A673 (cell line): ENCODE results near the gene THOC1. TPM values are rescaled to one million over a fixed set of nuclear protein-coding genes. Genes with fewer than 3 reads are reported as not detected.
A peak's percentile ranks its signal among the peaks of the same experiment; 100 is the strongest.

ENCODE experiments used
- BruUV-seq: library from RNA; stranded (reverse); fragments of 400-500 nt; replicated peaks from 2 replicates; lab custom pipeline; 2021; lab: Mats Ljungman, UMichigan
- CTCF ChIA-PET: fragments of 300-600 bp; sonication (Branson Sonifier 250); formaldehyde crosslinking; loops from one replicate; lab custom pipeline; 2022; ENCODE audit warnings: antibody characterized with exemption; lab: Charles Lee
- POLR2A ChIA-PET: fragments of 300-600 bp; sonication (Branson Sonifier 250); formaldehyde crosslinking; loops from one replicate; lab custom pipeline; 2022; ENCODE audit warnings: antibody characterized with exemption; ENCODE audit not compliant: low non-redundant PET; lab: Charles Lee
- DNase-seq: peaks from one replicate; pipeline ENCODE4 v3.0.0-alpha.2; 2015; ENCODE audit warnings: low spot score
- H3K27ac ChIP-seq: fragments of 200-600 bp; sonication (generic); 2 replicates; pipeline ENCODE4 v1.5.1; 2016; ENCODE audit warnings: mixed run types, low read depth, mild to moderate bottlenecking, mixed read lengths, antibody characterized with exemption, low read length; ENCODE audit not compliant: poor library complexity, severe bottlenecking
- H3K27me3 ChIP-seq: fragments of 200-600 bp; sonication (generic); replicated peaks from 2 replicates; pipeline ENCODE4 v1.6.1; 2017; ENCODE audit warnings: mixed run types, low read depth, mild to moderate bottlenecking, mixed read lengths, antibody characterized with exemption, low read length; ENCODE audit not compliant: insufficient read depth, poor library complexity
- H3K36me3 ChIP-seq: fragments of 200-600 bp; sonication (generic); 2 replicates; pipeline ENCODE4 v1.6.1; 2016; ENCODE audit warnings: mixed run types, mild to moderate bottlenecking, mixed read lengths, antibody characterized with exemption, low read length; ENCODE audit not compliant: insufficient read depth, poor library complexity, severe bottlenecking
- H3K4me1 ChIP-seq: fragments of 200-600 bp; sonication (generic); 2 replicates; pipeline ENCODE4 v1.6.1; 2017; ENCODE audit warnings: mixed run types, mild to moderate bottlenecking, mixed read lengths, antibody characterized with exemption, low read length; ENCODE audit not compliant: insufficient read depth, poor library complexity, severe bottlenecking
- H3K4me3 ChIP-seq: fragments of 200-600 bp; sonication (generic); 2 replicates; pipeline ENCODE4 v1.5.1; 2016; ENCODE audit warnings: low read depth, mixed run types, mild to moderate bottlenecking, mixed read lengths, low read length; ENCODE audit not compliant: poor library complexity, severe bottlenecking
- H3K9me3 ChIP-seq: fragments of 200-600 bp; sonication (generic); 2 replicates; pipeline ENCODE4 v1.6.1; 2016; ENCODE audit warnings: mixed run types, low read depth, mild to moderate bottlenecking, mixed read lengths, antibody characterized with exemption, low read length; ENCODE audit not compliant: poor library complexity, severe bottlenecking
- EZH2 ChIP-seq: fragments of 200-600 bp; sonication (generic); IDR thresholded peaks from 2 replicates; pipeline ENCODE4 v1.6.1; 2017; ENCODE audit warnings: borderline replicate concordance, low read depth, mild to moderate bottlenecking, mixed read lengths, antibody characterized with exemption, low read length; ENCODE audit not compliant: poor library complexity, severe bottlenecking
- intact Hi-C: fragments of 100-400 bp; cut with micrococcal nuclease; formaldehyde crosslinking; loops from one replicate; pipeline ENCODE4 v1.10.0; 2022; ENCODE audit not compliant: unreplicated experiment
- total RNA-seq: library from RNA; stranded (reverse); gene quantifications from 2 replicates; pipeline ENCODE4 v1.2.3, GENCODE V29; 2021
- TF ChIP-seq, protein P1 (sequence below): fragments of 300-800, 200-600 bp; sonication (generic); conservative IDR thresholded peaks from 2 replicates; pipeline ENCODE4 v1.5.1; 2017; ENCODE audit warnings: low read depth, mild to moderate bottlenecking, antibody characterized with exemption, low read length, moderate library complexity, mixed read lengths

THOC1 gene
- total RNA-seq, 1 experiment from 2014 or later = 76.7 TPM

DNA sequence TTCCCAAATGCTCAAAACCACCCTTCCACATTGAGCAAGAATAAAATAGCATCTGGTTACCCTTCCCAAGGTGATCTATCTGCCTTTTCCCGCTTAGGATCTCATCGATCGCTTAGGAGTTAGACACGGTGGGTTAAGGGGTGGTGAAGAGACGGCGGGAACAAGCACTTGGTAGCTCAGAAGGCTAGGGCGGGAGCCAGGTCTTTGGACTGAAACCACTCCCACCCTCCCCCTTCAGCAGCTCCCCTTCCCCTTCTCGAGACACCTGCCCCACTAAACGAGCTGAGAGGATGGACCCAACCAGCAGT, 513 bp downstream of the THOC1 start:
- intact Hi-C loops = no loop called here
- H3K27ac ChIP-seq = peak overlapping the region; percentile 96
- H3K27me3 ChIP-seq = no peaks in the 10 kb centered on the region
- TF ChIP-seq, protein P1, sequence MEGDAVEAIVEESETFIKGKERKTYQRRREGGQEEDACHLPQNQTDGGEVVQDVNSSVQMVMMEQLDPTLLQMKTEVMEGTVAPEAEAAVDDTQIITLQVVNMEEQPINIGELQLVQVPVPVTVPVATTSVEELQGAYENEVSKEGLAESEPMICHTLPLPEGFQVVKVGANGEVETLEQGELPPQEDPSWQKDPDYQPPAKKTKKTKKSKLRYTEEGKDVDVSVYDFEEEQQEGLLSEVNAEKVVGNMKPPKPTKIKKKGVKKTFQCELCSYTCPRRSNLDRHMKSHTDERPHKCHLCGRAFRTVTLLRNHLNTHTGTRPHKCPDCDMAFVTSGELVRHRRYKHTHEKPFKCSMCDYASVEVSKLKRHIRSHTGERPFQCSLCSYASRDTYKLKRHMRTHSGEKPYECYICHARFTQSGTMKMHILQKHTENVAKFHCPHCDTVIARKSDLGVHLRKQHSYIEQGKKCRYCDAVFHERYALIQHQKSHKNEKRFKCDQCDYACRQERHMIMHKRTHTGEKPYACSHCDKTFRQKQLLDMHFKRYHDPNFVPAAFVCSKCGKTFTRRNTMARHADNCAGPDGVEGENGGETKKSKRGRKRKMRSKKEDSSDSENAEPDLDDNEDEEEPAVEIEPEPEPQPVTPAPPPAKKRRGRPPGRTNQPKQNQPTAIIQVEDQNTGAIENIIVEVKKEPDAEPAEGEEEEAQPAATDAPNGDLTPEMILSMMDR = no peak
- no peak for TF ChIP-seq EZH2
- peaks cover 14% of the 10 kb centered on the region for H3K4me1 ChIP-seq
- ChIA-PET CTCF (interaction anchor here (0.6 kb wide), 1 partner anchor 14 kb away, joined by 3 read pairs; no protein-coding TSS in a partner anchor), POLR2A (interaction anchor here (0.6 kb wide), 1 partner anchor 326 kb away, joined by 3 read pairs; no protein-coding TSS in a partner anchor)
- no peaks in the 10 kb centered on the region for H3K9me3 ChIP-seq
- no TSS peak for BruUV-seq
- DNase-seq = no peak
- peak overlapping the region; percentile 99 for H3K4me3 ChIP-seq
- peaks cover 24% of the 10 kb centered on the region for H3K36me3 ChIP-seq

DNA sequence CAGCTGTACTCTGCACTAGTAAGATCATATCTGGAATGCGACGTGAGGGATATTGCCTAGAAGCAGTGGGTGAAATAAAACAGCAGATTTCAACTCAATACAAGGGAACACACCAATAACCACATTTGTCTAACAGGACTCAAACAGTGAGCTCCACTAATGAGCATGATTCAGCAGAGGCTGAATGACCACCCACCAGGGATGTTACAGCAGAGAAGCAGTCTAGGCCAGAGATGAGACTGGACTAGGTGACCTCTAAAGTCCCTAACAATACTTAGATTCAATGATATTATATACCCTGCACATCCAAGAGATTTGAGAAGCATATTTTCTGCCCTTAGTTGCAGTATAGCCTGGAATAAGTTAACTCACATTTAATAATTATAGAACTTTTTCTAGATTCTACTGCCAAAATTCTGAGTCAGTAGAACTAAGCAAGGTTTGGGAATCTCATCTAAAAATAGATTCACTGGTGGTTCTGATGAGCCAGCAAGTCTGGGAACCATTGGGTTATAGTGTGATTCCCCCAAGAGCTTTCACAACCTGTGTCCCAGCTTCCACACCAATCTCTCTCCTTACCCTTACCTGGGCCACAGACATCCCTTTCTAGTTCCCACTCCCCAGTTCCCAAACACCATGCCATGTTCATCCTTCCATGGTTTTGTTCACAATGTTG, 6.3 kb downstream of the THOC1 start:
- no peak for DNase-seq
- Histone ChIP-seq H3K4me1 (no peaks in the 10 kb centered on the region), H3K9me3 (no peaks in the 10 kb centered on the region), H3K36me3 (peaks cover 66% of the 10 kb centered on the region), H3K4me3 (no peak overlapping the region), H3K27me3 (no peaks in the 10 kb centered on the region), H3K27ac (no peak overlapping the region)
- no TSS peak for BruUV-seq
- ChIA-PET CTCF (interaction anchor here (0.6 kb wide), 1 partner anchor 384 kb away, joined by 5 read pairs; no protein-coding TSS in a partner anchor), POLR2A (no interaction called here)
- TF ChIP-seq EZH2 = no peak
- TF ChIP-seq, protein P1 = no peak
- intact Hi-C loops = no loop called here

DNA sequence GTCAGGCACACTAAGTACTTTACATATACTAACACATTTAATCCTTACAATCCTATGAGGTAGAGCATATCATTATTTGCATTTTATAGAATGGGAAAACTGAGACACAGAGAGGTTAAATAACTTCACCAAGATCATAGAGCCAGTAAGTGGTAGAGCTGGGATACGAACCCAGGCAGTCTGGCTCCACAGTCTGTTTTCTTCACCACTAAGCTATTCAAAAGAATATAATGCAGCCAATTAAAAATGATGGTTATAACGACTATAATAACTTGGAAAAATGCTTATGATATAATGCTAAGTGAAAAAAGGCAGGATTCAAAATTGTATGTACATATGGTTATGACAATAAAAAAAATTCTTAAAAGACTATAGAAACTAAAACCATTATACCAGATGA, 7.3 kb downstream of the THOC1 start:
- intact Hi-C loops = no loop called here
- H3K36me3 ChIP-seq = peaks cover 75% of the 10 kb centered on the region
- TF ChIP-seq EZH2 = no peak
- TF ChIP-seq, protein P1 = no peak
- no peaks in the 10 kb centered on the region for H3K27me3 ChIP-seq
- no peak for DNase-seq
- H3K4me3 ChIP-seq = no peak overlapping the region
- H3K27ac ChIP-seq = no peak overlapping the region
- no peaks in the 10 kb centered on the region for H3K9me3 ChIP-seq
- ChIA-PET CTCF (no interaction called here), POLR2A (no interaction called here)
- BruUV-seq = no TSS peak
- no peaks in the 10 kb centered on the region for H3K4me1 ChIP-seq
